Endothelial cell of hepatic sinusoid (primary cell): ENCODE measurements around the gene PMAIP1.

Source experiments
- in situ Hi-C: cut with HindIII; loops from 2 replicates; pipeline ENCODE4 v1.10.0; 2017; ENCODE audit warnings: low sequenced_read_pairs

PMAIP1 gene

GRCh38 chr18:59909289-59910036 is 9.7 kb downstream of the PMAIP1 start:
- in situ Hi-C loops, result no loop called here

- in situ Hi-C loops, result no loop called here
Observed at GRCh38 chr18:59910967-59911366, 11.2 kb downstream of the PMAIP1 start.

- in situ Hi-C loops, result no loop called here
Observed at GRCh38 chr18:59911600-59911999, 11.8 kb downstream of the PMAIP1 start.

GRCh38 chr18:59912007-59912550 is 12.3 kb downstream of the PMAIP1 start:
- in situ Hi-C loops, result no loop called here

- in situ Hi-C loops, result no loop called here
Observed at GRCh38 chr18:59915606-59916005, 15.8 kb downstream of the PMAIP1 start.

GRCh38 chr18:59916746-59917145 is 16.9 kb downstream of the PMAIP1 start:
- in situ Hi-C loops, result no loop called here

- in situ Hi-C loops, result no loop called here
Observed at GRCh38 chr18:59917422-59917821, 17.6 kb downstream of the PMAIP1 start.

- in situ Hi-C loops, result no loop called here
Observed at GRCh38 chr18:59918320-59918755, 18.5 kb downstream of the PMAIP1 start.

- in situ Hi-C loops, result no loop called here
Observed at GRCh38 chr18:59918997-59919396, 19.2 kb downstream of the PMAIP1 start.

GRCh38 chr18:59921384-59921891 is 21.6 kb downstream of the PMAIP1 start:
- in situ Hi-C loops, result no loop called here

- in situ Hi-C loops, result no loop called here
Observed at GRCh38 chr18:59923539-59924196, 23.9 kb downstream of the PMAIP1 start.

- in situ Hi-C loops, result no loop called here
Observed at GRCh38 chr18:59926131-59926530, 26.3 kb downstream of the PMAIP1 start.

- in situ Hi-C loops, result no loop called here
Observed at GRCh38 chr18:59927246-59927825, 27.5 kb downstream of the PMAIP1 start.

- in situ Hi-C loops, result no loop called here
Observed at GRCh38 chr18:59928201-59928600, 28.4 kb downstream of the PMAIP1 start.

GRCh38 chr18:59929621-59930295 is 30.0 kb downstream of the PMAIP1 start:
- in situ Hi-C loops, result no loop called here

GRCh38 chr18:59932401-59932800 is 32.6 kb downstream of the PMAIP1 start:
- in situ Hi-C loops, result no loop called here

GRCh38 chr18:59938676-59939075 is 38.9 kb downstream of the PMAIP1 start:
- in situ Hi-C loops, result no loop called here

- in situ Hi-C loops, result no loop called here
Observed at GRCh38 chr18:59939127-59939526, 39.3 kb downstream of the PMAIP1 start.

GRCh38 chr18:59940068-59940467 is 40.3 kb downstream of the PMAIP1 start:
- in situ Hi-C loops, result no loop called here

GRCh38 chr18:59941331-59941730 is 41.5 kb downstream of the PMAIP1 start:
- in situ Hi-C loops, result no loop called here

- in situ Hi-C loops, result no loop called here
Observed at GRCh38 chr18:59942601-59943000, 42.8 kb downstream of the PMAIP1 start.
